Esophagus muscularis mucosa (tissue), 4 donors: ENCODE measurements around the gene ALOX15B. TPM values are rescaled to one million over a fixed set of nuclear protein-coding genes. Genes with fewer than 3 reads are reported as not detected.

Experiments used
- DNase-seq: peaks from one replicate; pipeline ENCODE4 v3.0.0-alpha.2; 2017; ENCODE audit errors: extremely low spot score
- H3K27ac ChIP-seq, 4 donors: fragments of 200-600 bp; sonication (generic); replicated peaks in 1 of 4; 1 replicate in 3 of 4; 2 replicates in 1 of 4; pipeline ENCODE4 v1.5.1; 2016 to 2019; ENCODE audit warnings: mild to moderate bottlenecking in 1 of 4
- H3K27me3 ChIP-seq, 4 donors: fragments of 200-600 bp; sonication (generic); one replicate each; pipeline versions ENCODE4 v1.5.1 to v1.6.0; 2016 to 2019
- H3K36me3 ChIP-seq, 4 donors: fragments of 200-600 bp; sonication (generic); one replicate each; pipeline ENCODE4 v1.5.1; 2016 to 2019
- H3K4me1 ChIP-seq, 4 donors: fragments of 200-600 bp; sonication (generic); one replicate each; pipeline ENCODE4 v1.5.1; 2016 to 2019
- H3K4me3 ChIP-seq, 4 donors: fragments of 200-600 bp; sonication (generic); 1 replicate in 2 of 4; 2 replicates in 2 of 4; pipeline ENCODE4 v1.5.1; 2016 to 2019; ENCODE audit warnings: mild to moderate bottlenecking in 4 of 4, moderate library complexity in 1 of 4
- H3K9me3 ChIP-seq, 4 donors: fragments of 200-600 bp; sonication (generic); 1 replicate in 3 of 4; 2 replicates in 1 of 4; pipeline ENCODE4 v1.5.1; 2016 to 2019
- EP300 ChIP-seq: sonication (generic); formaldehyde crosslinking; IDR thresholded peaks from one replicate; pipeline ENCODE4 v1.6.1; 2017; ENCODE audit warnings: antibody characterized with exemption
- POLR2A ChIP-seq: fragments of 450-650 bp; IDR thresholded peaks from one replicate; pipeline ENCODE4 v1.6.1; 2017; ENCODE audit warnings: antibody characterized with exemption, moderate library complexity, mild to moderate bottlenecking, low read depth
- POLR2AphosphoS5 ChIP-seq, 2 donors: sonication (generic); formaldehyde crosslinking; IDR thresholded peaks; one replicate each; pipeline ENCODE4 v1.6.1; 2017; ENCODE audit warnings: antibody characterized with exemption in 2 of 2
- WGBS: methylation state at CpG from one replicate; pipeline ENCODE4 v1.1.5; 2018; 5-methylcytosine and 5-hydroxymethylcytosine counted together
- intact Hi-C: fragments of 100-400 bp; cut with DNase I; formaldehyde crosslinking; loops from one replicate; pipeline ENCODE4 v1.15.1; 2023
- total RNA-seq, 4 donors: library from RNA; depleted of rRNA; stranded (reverse); fragments of >200 nt; gene quantifications; one replicate each; pipeline versions ENCODE4 v1.1.0 to v1.2.1, GENCODE V29; 2016
- TF ChIP-seq, protein P1 (sequence below), 3 experiments: fragments of 200-600 bp in 2 of 3; fragments of 450-650 bp in 1 of 3; sonication (generic) in 2 of 3; IDR thresholded peaks; one replicate each; pipeline ENCODE4 v1.5.1; 2017 to 2019; ENCODE audit warnings: antibody characterized with exemption in 3 of 3, mild to moderate bottlenecking in 2 of 3, moderate library complexity in 1 of 3

ALOX15B gene
- total RNA-seq, 4 donors from 2014 or later, result 1.3 to 3.7 (median 2.0) TPM

DNA sequence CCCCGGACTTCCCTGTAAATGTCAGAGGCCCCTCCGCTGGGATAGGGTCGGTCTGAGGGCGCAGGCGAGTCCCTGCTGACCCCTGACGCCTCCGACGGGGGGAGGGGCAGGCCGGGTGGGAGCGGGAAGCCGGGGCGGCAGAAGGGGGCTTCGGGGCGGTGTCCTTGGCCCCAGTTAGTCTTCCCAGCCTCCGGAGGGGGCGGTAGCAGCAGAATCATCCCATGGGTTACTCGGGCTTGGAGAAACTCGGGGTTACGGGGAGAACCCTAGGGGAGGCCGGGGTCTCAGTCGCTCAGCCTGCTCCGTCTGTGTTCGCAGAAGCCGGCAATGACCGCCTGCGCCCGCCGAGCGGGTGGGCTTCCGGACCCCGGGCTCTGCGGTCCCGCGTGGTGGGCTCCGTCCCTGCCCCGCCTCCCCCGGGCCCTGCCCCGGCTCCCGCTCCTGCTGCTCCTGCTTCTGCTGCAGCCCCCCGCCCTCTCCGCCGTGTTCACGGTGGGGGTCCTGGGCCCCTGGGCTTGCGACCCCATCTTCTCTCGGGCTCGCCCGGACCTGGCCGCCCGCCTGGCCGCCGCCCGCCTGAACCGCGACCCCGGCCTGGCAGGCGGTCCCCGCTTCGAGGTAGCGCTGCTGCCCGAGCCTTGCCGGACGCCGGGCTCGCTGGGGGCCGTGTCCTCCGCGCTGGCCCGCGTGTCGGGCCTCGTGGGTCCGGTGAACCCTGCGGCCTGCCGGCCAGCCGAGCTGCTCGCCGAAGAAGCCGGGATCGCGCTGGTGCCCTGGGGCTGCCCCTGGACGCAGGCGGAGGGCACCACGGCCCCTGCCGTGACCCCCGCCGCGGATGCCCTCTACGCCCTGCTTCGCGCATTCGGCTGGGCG is 35.9 kb upstream of the ALOX15B start:
- no peaks in the 10 kb centered on the region for H3K9me3 ChIP-seq
- H3K27ac ChIP-seq, result no peak overlapping the region
- no peak for DNase-seq
- H3K36me3 ChIP-seq, result no peaks in the 10 kb centered on the region
- peaks cover 13 to 72% (median 21%) of the 10 kb centered on the region in 4 donors for H3K27me3 ChIP-seq
- H3K4me3 ChIP-seq, result peak overlapping the region; percentile 37 to 44 (median 40)
- 34% methylated on average over 30 of the region's 92 CpGs for WGBS
- intact Hi-C loops, result no loop called here
- TF ChIP-seq POLR2A (no peak), POLR2AphosphoS5 (IDR thresholded peaks at IDR 0.05) (no peak), EP300 (no peak)
- TF ChIP-seq, protein P1, sequence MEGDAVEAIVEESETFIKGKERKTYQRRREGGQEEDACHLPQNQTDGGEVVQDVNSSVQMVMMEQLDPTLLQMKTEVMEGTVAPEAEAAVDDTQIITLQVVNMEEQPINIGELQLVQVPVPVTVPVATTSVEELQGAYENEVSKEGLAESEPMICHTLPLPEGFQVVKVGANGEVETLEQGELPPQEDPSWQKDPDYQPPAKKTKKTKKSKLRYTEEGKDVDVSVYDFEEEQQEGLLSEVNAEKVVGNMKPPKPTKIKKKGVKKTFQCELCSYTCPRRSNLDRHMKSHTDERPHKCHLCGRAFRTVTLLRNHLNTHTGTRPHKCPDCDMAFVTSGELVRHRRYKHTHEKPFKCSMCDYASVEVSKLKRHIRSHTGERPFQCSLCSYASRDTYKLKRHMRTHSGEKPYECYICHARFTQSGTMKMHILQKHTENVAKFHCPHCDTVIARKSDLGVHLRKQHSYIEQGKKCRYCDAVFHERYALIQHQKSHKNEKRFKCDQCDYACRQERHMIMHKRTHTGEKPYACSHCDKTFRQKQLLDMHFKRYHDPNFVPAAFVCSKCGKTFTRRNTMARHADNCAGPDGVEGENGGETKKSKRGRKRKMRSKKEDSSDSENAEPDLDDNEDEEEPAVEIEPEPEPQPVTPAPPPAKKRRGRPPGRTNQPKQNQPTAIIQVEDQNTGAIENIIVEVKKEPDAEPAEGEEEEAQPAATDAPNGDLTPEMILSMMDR (IDR thresholded peaks at IDR 0.05), result no peak
- H3K4me1 ChIP-seq, result peaks cover 12 to 20% (median 15%) of the 10 kb centered on the region in 4 donors

DNA sequence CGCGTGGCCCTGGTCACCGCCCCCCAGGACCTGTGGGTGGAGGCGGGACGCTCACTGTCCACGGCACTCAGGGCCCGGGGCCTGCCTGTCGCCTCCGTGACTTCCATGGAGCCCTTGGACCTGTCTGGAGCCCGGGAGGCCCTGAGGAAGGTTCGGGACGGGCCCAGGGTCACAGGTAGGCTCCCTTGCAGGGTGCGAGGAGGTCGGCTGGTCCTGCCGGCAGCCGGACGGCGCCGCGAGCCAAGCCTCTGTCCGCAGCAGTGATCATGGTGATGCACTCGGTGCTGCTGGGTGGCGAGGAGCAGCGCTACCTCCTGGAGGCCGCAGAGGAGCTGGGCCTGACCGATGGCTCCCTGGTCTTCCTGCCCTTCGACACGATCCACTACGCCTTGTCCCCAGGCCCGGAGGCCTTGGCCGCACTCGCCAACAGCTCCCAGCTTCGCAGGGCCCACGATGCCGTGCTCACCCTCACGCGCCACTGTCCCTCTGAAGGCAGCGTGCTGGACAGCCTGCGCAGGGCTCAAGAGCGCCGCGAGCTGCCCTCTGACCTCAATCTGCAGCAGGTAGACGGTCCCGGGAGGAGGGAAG is 35.2 kb upstream of the ALOX15B start:
- intact Hi-C loops, result no loop called here
- H3K4me1 ChIP-seq, result peaks cover 12 to 20% (median 15%) of the 10 kb centered on the region in 4 donors
- H3K36me3 ChIP-seq, result no peaks in the 10 kb centered on the region
- TF ChIP-seq, protein P1 (IDR thresholded peaks at IDR 0.05), result no peak
- no peak for TF ChIP-seq POLR2AphosphoS5 (IDR thresholded peaks at IDR 0.05)
- no peak for TF ChIP-seq POLR2A
- TF ChIP-seq EP300, result no peak
- no peak for DNase-seq
- no peaks in the 10 kb centered on the region for H3K9me3 ChIP-seq
- H3K27me3 ChIP-seq, result peaks cover 13 to 78% (median 21%) of the 10 kb centered on the region in 4 donors
- H3K27ac ChIP-seq, result no peak overlapping the region
- peak overlapping the region; percentile 37 to 44 (median 40) for H3K4me3 ChIP-seq
- WGBS, result 76% methylated on average over 29 of the region's 44 CpGs

DNA sequence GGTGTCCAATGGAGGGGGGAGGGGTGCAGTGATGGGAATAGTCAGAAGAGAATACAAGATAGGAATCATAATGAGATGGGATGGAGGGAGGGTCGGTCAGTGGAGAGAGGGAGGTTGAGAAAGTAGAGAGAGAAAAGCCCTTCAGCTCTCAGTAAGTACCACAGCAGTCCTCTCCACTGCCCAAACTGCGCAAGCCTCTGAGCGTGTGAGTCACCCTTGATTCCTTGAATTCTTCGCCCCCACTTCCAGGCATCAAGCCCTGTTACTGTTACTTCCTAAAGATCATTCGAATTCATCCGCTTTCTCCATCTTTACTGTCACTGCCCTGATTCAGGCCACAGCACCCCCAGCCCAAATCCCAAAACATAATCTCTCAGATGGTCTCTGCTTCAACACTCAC is 34.0 kb upstream of the ALOX15B start:
- intact Hi-C loops, result no loop called here
- Histone ChIP-seq H3K4me1 (peaks cover 12 to 20% (median 15%) of the 10 kb centered on the region in 4 donors), H3K27ac (no peak overlapping the region), H3K4me3 (no peak overlapping the region), H3K9me3 (no peaks in the 10 kb centered on the region), H3K36me3 (no peaks in the 10 kb centered on the region), H3K27me3 (peaks cover 13 to 73% (median 21%) of the 10 kb centered on the region in 4 donors)
- DNase-seq, result no peak
- WGBS, result 94% methylated on average over 6 of the region's 6 CpGs
- no peak for TF ChIP-seq POLR2AphosphoS5 (IDR thresholded peaks at IDR 0.05)
- no peak for TF ChIP-seq EP300
- TF ChIP-seq, protein P1 (IDR thresholded peaks at IDR 0.05), result no peak
- TF ChIP-seq POLR2A, result no peak

DNA sequence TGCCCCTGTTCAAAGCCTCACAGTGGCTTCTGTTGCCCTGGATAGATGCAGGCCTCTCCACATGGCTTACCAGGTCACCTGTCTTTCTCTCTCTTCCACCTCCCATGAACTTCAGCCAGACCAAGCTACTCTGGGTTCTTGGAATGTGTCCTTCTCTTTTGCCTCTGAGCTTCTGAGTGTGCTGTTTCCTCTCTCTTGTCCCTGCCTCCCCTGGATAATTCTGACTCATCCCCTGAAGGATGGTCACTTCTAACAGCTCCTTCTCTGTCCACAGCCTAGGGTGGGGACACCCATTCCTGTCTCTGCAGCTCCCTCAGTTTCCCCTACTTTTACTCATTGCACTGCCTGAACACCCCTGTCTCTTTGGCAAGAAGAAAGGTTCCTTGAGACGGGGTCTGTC is 33.5 kb upstream of the ALOX15B start:
- Histone ChIP-seq H3K4me1 (peaks cover 12 to 20% (median 15%) of the 10 kb centered on the region in 4 donors), H3K27me3 (peaks cover 13 to 72% (median 21%) of the 10 kb centered on the region in 4 donors), H3K9me3 (no peaks in the 10 kb centered on the region), H3K4me3 (no peak overlapping the region), H3K27ac (no peak overlapping the region), H3K36me3 (no peaks in the 10 kb centered on the region)
- TF ChIP-seq POLR2A (no peak), POLR2AphosphoS5 (IDR thresholded peaks at IDR 0.05) (no peak), EP300 (no peak)
- TF ChIP-seq, protein P1 (IDR thresholded peaks at IDR 0.05), result no peak
- WGBS, result 70% methylated on average over 1 of the region's 1 CpG
- DNase-seq, result no peak
- intact Hi-C loops, result no loop called here
